K562 (cell line): ENCODE results near the gene LMBR1L. TPM values are rescaled to one million over a fixed set of nuclear protein-coding genes. Genes with fewer than 3 reads are reported as not detected.

Source experiments
- EP400 ChIP-seq: fragments of 450-650 bp; IDR thresholded peaks from 2 replicates; pipeline ENCODE4 v1.6.1; 2017; ENCODE audit warnings: antibody characterized with exemption, mild to moderate bottlenecking, moderate library complexity
- GATA2 ChIP-seq: sonication (generic); formaldehyde crosslinking; IDR thresholded peaks from 2 replicates; pipeline ENCODE4 v1.4.0; 2020; ENCODE audit warnings: mild to moderate bottlenecking, missing genetic modification reagents
- HDAC1 ChIP-seq, 2 experiments: fragments of 450-650 bp; IDR thresholded peaks; 2 replicates each; pipeline ENCODE4 v1.6.1; 2016 to 2017; ENCODE audit warnings: inconsistent platforms in 1 of 2, mild to moderate bottlenecking in 1 of 2, moderate library complexity in 1 of 2
- RAD51 ChIP-seq: fragments of 450-650 bp; IDR thresholded peaks from 2 replicates; pipeline ENCODE4 v1.7.1; 2016; ENCODE audit warnings: low read depth, mild to moderate bottlenecking, borderline replicate concordance
- SMAD3 ChIP-seq: fragments of 450-650 bp; formaldehyde crosslinking; conservative IDR thresholded peaks from 2 replicates; pipeline ENCODE4 v1.4.0; 2020; ENCODE audit warnings: mild to moderate bottlenecking
- TBP ChIP-seq: optimal IDR thresholded peaks from 2 replicates; pipeline ENCODE3; 2011; ENCODE audit warnings: low read depth, low read length, improper control_type of control experiment
- TCF15 ChIP-seq: fragments of 250-450 bp; sonication (Bioruptor Pico); IDR thresholded peaks from 2 replicates; pipeline ENCODE4 v1.8.0; 2022; ENCODE audit warnings: moderate library complexity, mild to moderate bottlenecking, inconsistent platforms
- USF2 ChIP-seq: sonication (generic); formaldehyde crosslinking; IDR thresholded peaks from 2 replicates; pipeline ENCODE4 v1.5.0; 2020; ENCODE audit warnings: missing genetic modification reagents
- VEZF1 ChIP-seq: fragments of 200-800 bp; sonication (Bioruptor generic); IDR thresholded peaks from 2 replicates; pipeline ENCODE4 v1.6.1; 2017; ENCODE audit warnings: missing genetic modification characterization, missing compliant biosample characterization
- ZBTB1 ChIP-seq: sonication (generic); formaldehyde crosslinking; IDR thresholded peaks from 2 replicates; pipeline ENCODE4 v1.8.1; 2023; ENCODE audit warnings: missing genetic modification reagents, low read depth, mild to moderate bottlenecking, borderline replicate concordance
- ZNF449 ChIP-seq: fragments of 250-450 bp; sonication (Bioruptor Pico); IDR thresholded peaks from 2 replicates; pipeline ENCODE4 v1.8.0; 2022; ENCODE audit warnings: moderate library complexity, mild to moderate bottlenecking, inconsistent platforms
- polyA plus RNA-seq, 8 experiments: library from polyadenylated mRNA; depleted of rRNA in 4 of 8; stranded (reverse) in 5 of 8; unstranded in 3 of 8; fragments of >200 nt; fragmentation: Nextera tagmentation in 2 of 8; fragmentation: Illumina TruSeq in 1 of 8; extraction: Ambion mirVana in 2 of 8; extraction: Trizol in 1 of 8; gene quantifications; 2 replicates each; pipeline versions ENCODE4 v1.2.1 to v1.2.3, GENCODE V29; 2011 to 2014; ENCODE audit warnings: inconsistent platforms in 1 of 8, missing spikeins in 1 of 8
- total RNA-seq, 7 experiments: library from RNA; depleted of rRNA in 6 of 7; stranded (reverse); fragments of >200 nt in 6 of 7; fragmentation: Illumina TruSeq in 2 of 7; extraction: Trizol in 2 of 7; gene quantifications; 2 replicates each; pipeline versions ENCODE4 v1.2.1 to v1.2.3, GENCODE V29; 2011 to 2021; ENCODE audit warnings: low replicate concordance in 1 of 7

Gene LMBR1L
- total and polyA plus RNA-seq, 9 of the 15 experiments (the other 6 are each of a cell fraction or from before 2014, with no cell fraction given) = 2.5 to 57.0 (median 31.1) TPM

GRCh38 chr12:49138587-49138986 lies 27.9 kb upstream of the LMBR1L start (continued):
- no peak for TF ChIP-seq ZBTB1 (CRISPR knock-in tag)
- peak; percentile 25 for TF ChIP-seq TBP
- TF ChIP-seq ZNF449 (CRISPR knock-in tag) = no peak
- TF ChIP-seq USF2 (CRISPR knock-in tag) = peak; percentile 89
- no peak for TF ChIP-seq SMAD3
- no peak; the same call in 1 of the 2 replicates for TF ChIP-seq VEZF1 (CRISPR knock-in tag)
- peak; percentile 84 for TF ChIP-seq RAD51
- 0 out of 2 replicates have a peak, but pooled peaks have one; percentile 24 for TF ChIP-seq GATA2 (CRISPR knock-in tag)
- TF ChIP-seq HDAC1 (IDR thresholded peaks at IDR 0.05) = no peak
- TF ChIP-seq TCF15 (CRISPR knock-in tag) = no peak
- peak; percentile 23; the same call in 1 of the 2 replicates for TF ChIP-seq EP400
